ENCODE results near the gene PARD3.

The PARD3 gene

DNA sequence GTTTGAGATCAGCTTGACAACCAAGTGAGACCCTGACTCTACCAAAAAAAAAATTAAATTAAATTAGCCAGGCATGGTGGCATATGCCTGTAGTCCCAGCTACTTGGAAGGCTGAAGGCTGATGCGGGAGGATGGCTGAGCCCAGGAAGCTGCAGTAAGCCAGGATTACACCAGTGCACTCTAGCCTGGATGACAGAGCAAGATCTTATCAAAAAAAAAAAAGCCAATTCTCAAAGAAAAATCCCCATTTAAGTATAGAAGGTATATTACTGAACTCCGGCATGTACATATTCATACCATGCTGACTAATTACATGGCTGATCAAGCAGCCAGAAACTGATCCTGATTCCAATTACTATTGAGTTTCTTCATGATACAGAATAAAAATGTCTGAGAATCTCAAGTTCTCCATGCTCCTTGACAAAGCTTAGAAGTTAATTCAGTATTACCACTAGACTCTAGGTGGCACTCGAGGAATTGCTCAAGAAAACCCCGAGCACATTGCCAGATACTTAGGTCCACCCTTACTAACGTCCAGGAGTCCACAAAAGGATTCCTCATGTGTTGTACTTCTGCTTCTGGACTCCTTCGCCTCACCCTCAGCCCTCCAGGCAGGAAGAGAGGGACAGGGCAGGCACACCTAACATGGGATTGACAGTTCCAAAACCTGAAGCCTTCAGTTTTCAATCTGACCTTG is 148.9 kb downstream of the PARD3 start:
- Histone ChIP-seq H3K27ac (ENCODE audit: low read length) (no peak overlapping the region), H3K36me3 (ENCODE audit: control insufficient read depth, low read depth, low read length) (no peaks in the 10 kb centered on the region), H3K9ac (ENCODE audit: low read length) (no peak overlapping the region), H3K27me3 (ENCODE audit: control insufficient read depth, insufficient read depth, low read length) (no peaks in the 10 kb centered on the region), H3K9me3 (ENCODE audit: control insufficient read depth, low read depth, low read length) (no peaks in the 10 kb centered on the region), H3K4me3 (ENCODE audit: low read length) (no peak overlapping the region), H3K4me1 (ENCODE audit: control insufficient read depth, low read depth, low read length) (peaks cover 5% of the 10 kb centered on the region)

GRCh38 chr10:34664706-34665105 is 150.4 kb downstream of the PARD3 start:
- H3K4me3 ChIP-seq (ENCODE audit: low read length), result no peak overlapping the region
- no peak overlapping the region for H3K27ac ChIP-seq (ENCODE audit: low read length)
- H3K9ac ChIP-seq (ENCODE audit: low read length), result no peak overlapping the region
- peaks cover 9% of the 10 kb centered on the region for H3K4me1 ChIP-seq (ENCODE audit: control insufficient read depth, low read depth, low read length)
- H3K9me3 ChIP-seq (ENCODE audit: control insufficient read depth, low read depth, low read length), result no peaks in the 10 kb centered on the region
- no peaks in the 10 kb centered on the region for H3K36me3 ChIP-seq (ENCODE audit: control insufficient read depth, low read depth, low read length)
- no peaks in the 10 kb centered on the region for H3K27me3 ChIP-seq (ENCODE audit: control insufficient read depth, insufficient read depth, low read length)

GRCh38 chr10:34661580-34661979 is 153.5 kb downstream of the PARD3 start:
- H3K27ac ChIP-seq (ENCODE audit: low read length), result no peak overlapping the region
- no peak overlapping the region for H3K9ac ChIP-seq (ENCODE audit: low read length)
- H3K4me3 ChIP-seq (ENCODE audit: low read length), result no peak overlapping the region
- H3K27me3 ChIP-seq (ENCODE audit: control insufficient read depth, insufficient read depth, low read length), result no peaks in the 10 kb centered on the region
- H3K36me3 ChIP-seq (ENCODE audit: control insufficient read depth, low read depth, low read length), result no peaks in the 10 kb centered on the region
- H3K4me1 ChIP-seq (ENCODE audit: control insufficient read depth, low read depth, low read length), result peaks cover 18% of the 10 kb centered on the region
- no peaks in the 10 kb centered on the region for H3K9me3 ChIP-seq (ENCODE audit: control insufficient read depth, low read depth, low read length)

DNA sequence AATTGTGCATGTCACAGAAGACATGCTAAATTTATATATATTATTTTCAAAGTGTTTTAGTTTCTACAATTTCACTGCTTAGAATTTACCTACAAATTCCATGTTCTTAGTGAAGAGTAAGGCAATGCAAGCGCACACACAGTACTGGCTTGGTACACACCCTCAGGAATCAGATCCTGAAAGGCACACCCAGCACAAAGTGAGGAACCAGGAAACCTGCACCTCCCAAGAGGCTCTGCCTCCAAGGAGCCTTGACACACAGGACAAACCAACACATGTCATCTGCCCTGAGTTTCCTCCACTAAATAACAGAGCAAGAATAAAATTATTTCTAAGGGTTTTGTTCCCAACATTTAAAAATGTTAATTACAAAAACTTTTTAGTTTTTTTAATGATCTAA is 156.2 kb downstream of the PARD3 start:
- Histone ChIP-seq H3K9ac (ENCODE audit: low read length) (no peak overlapping the region), H3K4me3 (ENCODE audit: low read length) (no peak overlapping the region), H3K9me3 (ENCODE audit: control insufficient read depth, low read depth, low read length) (no peaks in the 10 kb centered on the region), H3K36me3 (ENCODE audit: control insufficient read depth, low read depth, low read length) (no peaks in the 10 kb centered on the region), H3K4me1 (ENCODE audit: control insufficient read depth, low read depth, low read length) (peaks cover 30% of the 10 kb centered on the region), H3K27me3 (ENCODE audit: control insufficient read depth, insufficient read depth, low read length) (no peaks in the 10 kb centered on the region), H3K27ac (ENCODE audit: low read length) (no peak overlapping the region)

- Histone ChIP-seq H3K36me3 (ENCODE audit: control insufficient read depth, low read depth, low read length) (no peaks in the 10 kb centered on the region), H3K9me3 (ENCODE audit: control insufficient read depth, low read depth, low read length) (no peaks in the 10 kb centered on the region), H3K27me3 (ENCODE audit: control insufficient read depth, insufficient read depth, low read length) (no peaks in the 10 kb centered on the region), H3K4me3 (ENCODE audit: low read length) (no peak overlapping the region), H3K4me1 (ENCODE audit: control insufficient read depth, low read depth, low read length) (peaks cover 47% of the 10 kb centered on the region), H3K27ac (ENCODE audit: low read length) (no peak overlapping the region), H3K9ac (ENCODE audit: low read length) (no peak overlapping the region)
Observed at GRCh38 chr10:34656661-34657060, 158.4 kb downstream of the PARD3 start.

GRCh38 chr10:34655286-34656170 is 159.6 kb downstream of the PARD3 start:
- no peak overlapping the region for H3K4me3 ChIP-seq (ENCODE audit: low read length)
- no peaks in the 10 kb centered on the region for H3K27me3 ChIP-seq (ENCODE audit: control insufficient read depth, insufficient read depth, low read length)
- no peaks in the 10 kb centered on the region for H3K9me3 ChIP-seq (ENCODE audit: control insufficient read depth, low read depth, low read length)
- H3K27ac ChIP-seq (ENCODE audit: low read length), result no peak overlapping the region
- H3K36me3 ChIP-seq (ENCODE audit: control insufficient read depth, low read depth, low read length), result no peaks in the 10 kb centered on the region
- H3K9ac ChIP-seq (ENCODE audit: low read length), result no peak overlapping the region
- H3K4me1 ChIP-seq (ENCODE audit: control insufficient read depth, low read depth, low read length), result peaks cover 54% of the 10 kb centered on the region

DNA sequence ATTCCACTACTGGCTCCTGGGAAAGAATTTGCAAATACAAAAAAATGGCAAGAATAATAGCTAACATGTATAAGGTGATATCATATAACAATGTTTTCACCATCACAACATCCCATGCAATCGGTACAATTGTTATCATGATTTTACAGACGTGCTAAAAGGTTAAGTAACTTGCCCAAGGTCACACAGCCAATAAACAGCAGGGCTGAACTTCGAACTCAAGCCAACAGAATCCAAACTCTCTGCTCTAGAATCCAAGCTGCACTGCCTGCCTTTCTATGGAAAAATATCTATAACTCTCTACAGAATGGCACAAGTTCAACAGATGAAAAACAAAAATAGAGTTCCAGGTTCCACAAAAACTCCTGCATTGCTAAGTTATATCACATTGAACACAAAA is 160.9 kb downstream of the PARD3 start:
- no peak overlapping the region for H3K4me3 ChIP-seq (ENCODE audit: low read length)
- H3K27ac ChIP-seq (ENCODE audit: low read length), result no peak overlapping the region
- no peaks in the 10 kb centered on the region for H3K9me3 ChIP-seq (ENCODE audit: control insufficient read depth, low read depth, low read length)
- H3K27me3 ChIP-seq (ENCODE audit: control insufficient read depth, insufficient read depth, low read length), result no peaks in the 10 kb centered on the region
- no peaks in the 10 kb centered on the region for H3K36me3 ChIP-seq (ENCODE audit: control insufficient read depth, low read depth, low read length)
- no peak overlapping the region for H3K9ac ChIP-seq (ENCODE audit: low read length)
- peaks cover 50% of the 10 kb centered on the region for H3K4me1 ChIP-seq (ENCODE audit: control insufficient read depth, low read depth, low read length)

GRCh38 chr10:34653530-34653929 is 161.6 kb downstream of the PARD3 start:
- Histone ChIP-seq H3K4me3 (ENCODE audit: low read length) (no peak overlapping the region), H3K9me3 (ENCODE audit: control insufficient read depth, low read depth, low read length) (no peaks in the 10 kb centered on the region), H3K27me3 (ENCODE audit: control insufficient read depth, insufficient read depth, low read length) (no peaks in the 10 kb centered on the region), H3K9ac (ENCODE audit: low read length) (no peak overlapping the region), H3K36me3 (ENCODE audit: control insufficient read depth, low read depth, low read length) (no peaks in the 10 kb centered on the region), H3K27ac (ENCODE audit: low read length) (no peak overlapping the region), H3K4me1 (ENCODE audit: control insufficient read depth, low read depth, low read length) (peaks cover 57% of the 10 kb centered on the region)

DNA sequence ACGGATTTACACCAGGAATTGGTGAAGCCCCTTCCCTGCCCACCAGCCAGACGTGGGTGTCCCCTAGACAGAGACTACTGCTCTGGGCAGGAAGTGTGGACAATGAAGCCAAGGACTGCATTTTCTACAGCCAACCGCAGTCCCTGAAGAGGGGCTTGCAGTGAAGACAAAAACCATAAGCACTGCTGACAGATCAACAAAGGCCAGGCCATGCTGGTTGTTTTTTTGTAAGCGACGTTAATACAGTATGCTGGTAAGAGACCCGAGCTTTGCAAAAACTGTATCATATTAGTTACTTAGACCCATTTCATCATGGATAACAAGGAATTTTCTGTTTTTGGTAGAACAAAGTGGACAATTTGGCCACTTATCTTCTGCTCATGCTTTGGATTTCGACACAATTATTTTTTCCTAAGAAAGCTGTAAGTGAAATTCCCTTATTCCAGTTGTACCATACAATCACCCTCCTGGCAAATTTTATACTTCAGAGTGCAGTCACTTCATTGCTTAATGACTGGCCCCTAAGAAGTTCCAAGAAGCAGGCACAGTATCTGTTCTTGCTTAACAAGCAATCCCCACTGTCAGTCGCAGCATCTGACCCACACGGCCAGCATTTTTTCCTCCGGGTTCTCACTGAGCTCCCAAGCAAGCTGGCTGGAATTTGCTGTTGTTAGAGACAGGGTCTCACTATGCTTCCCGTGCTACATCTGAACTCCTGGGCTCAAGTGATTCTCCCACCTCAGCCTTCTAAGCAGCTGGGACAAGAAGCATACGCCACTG is 163.5 kb downstream of the PARD3 start:
- H3K27me3 ChIP-seq (ENCODE audit: control insufficient read depth, insufficient read depth, low read length), result no peaks in the 10 kb centered on the region
- no peak overlapping the region for H3K27ac ChIP-seq (ENCODE audit: low read length)
- H3K9me3 ChIP-seq (ENCODE audit: control insufficient read depth, low read depth, low read length), result no peaks in the 10 kb centered on the region
- no peaks in the 10 kb centered on the region for H3K36me3 ChIP-seq (ENCODE audit: control insufficient read depth, low read depth, low read length)
- no peak overlapping the region for H3K9ac ChIP-seq (ENCODE audit: low read length)
- peaks cover 53% of the 10 kb centered on the region for H3K4me1 ChIP-seq (ENCODE audit: control insufficient read depth, low read depth, low read length)
- H3K4me3 ChIP-seq (ENCODE audit: low read length), result no peak overlapping the region

- H3K4me1 ChIP-seq (ENCODE audit: control insufficient read depth, low read depth, low read length), result peaks cover 38% of the 10 kb centered on the region
- H3K27me3 ChIP-seq (ENCODE audit: control insufficient read depth, insufficient read depth, low read length), result no peaks in the 10 kb centered on the region
- H3K36me3 ChIP-seq (ENCODE audit: control insufficient read depth, low read depth, low read length), result no peaks in the 10 kb centered on the region
- H3K27ac ChIP-seq (ENCODE audit: low read length), result no peak overlapping the region
- H3K9me3 ChIP-seq (ENCODE audit: control insufficient read depth, low read depth, low read length), result no peaks in the 10 kb centered on the region
- H3K9ac ChIP-seq (ENCODE audit: low read length), result no peak overlapping the region
- H3K4me3 ChIP-seq (ENCODE audit: low read length), result no peak overlapping the region
Observed at GRCh38 chr10:34650156-34650555, 164.9 kb downstream of the PARD3 start.

DNA sequence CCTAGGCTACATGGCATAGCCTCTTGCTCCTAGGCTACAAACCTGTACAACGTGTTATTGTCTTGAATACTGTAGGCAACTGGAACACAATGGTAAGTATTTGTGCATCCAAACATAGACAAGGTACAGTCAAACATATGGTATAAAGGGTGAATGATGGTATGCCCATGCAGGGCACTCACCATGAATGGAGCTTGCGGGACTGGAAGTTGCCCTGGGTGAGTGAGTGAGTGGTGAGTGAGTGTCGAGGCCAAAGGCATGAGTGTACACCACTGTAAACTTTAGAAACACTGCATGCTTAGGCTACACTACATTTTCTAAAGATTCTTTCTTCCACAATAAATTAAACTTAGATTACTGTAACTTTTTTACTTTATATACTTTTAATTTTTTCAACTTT is 165.7 kb downstream of the PARD3 start:
- no peaks in the 10 kb centered on the region for H3K27me3 ChIP-seq (ENCODE audit: control insufficient read depth, insufficient read depth, low read length)
- H3K9me3 ChIP-seq (ENCODE audit: control insufficient read depth, low read depth, low read length), result no peaks in the 10 kb centered on the region
- no peak overlapping the region for H3K27ac ChIP-seq (ENCODE audit: low read length)
- peaks cover 36% of the 10 kb centered on the region for H3K4me1 ChIP-seq (ENCODE audit: control insufficient read depth, low read depth, low read length)
- no peak overlapping the region for H3K4me3 ChIP-seq (ENCODE audit: low read length)
- no peak overlapping the region for H3K9ac ChIP-seq (ENCODE audit: low read length)
- H3K36me3 ChIP-seq (ENCODE audit: control insufficient read depth, low read depth, low read length), result no peaks in the 10 kb centered on the region

All from iPS-18a (cell line).